K562 (cell line): ENCODE data around the gene ELP5. TPM values are rescaled to one million over a fixed set of nuclear protein-coding genes. Genes with fewer than 3 reads are reported as not detected.

ENCODE experiments used
- ILK ChIP-seq: fragments of 450-650 bp; IDR thresholded peaks from 2 replicates; pipeline ENCODE4 v1.6.1; 2016; ENCODE audit warnings: missing genetic modification characterization, low read depth, mild to moderate bottlenecking, missing compliant biosample characterization, moderate library complexity, borderline replicate concordance
- KDM2B ChIP-seq: fragments of 250-450 bp; sonication (Bioruptor Pico); IDR thresholded peaks from 2 replicates; pipeline ENCODE4 v1.8.0; 2021; ENCODE audit warnings: mild to moderate bottlenecking, moderate library complexity
- SRSF1 ChIP-seq: fragments of 200-400 bp; formaldehyde crosslinking; IDR thresholded peaks from 2 replicates; pipeline ENCODE4 v1.6.1; 2017; ENCODE audit warnings: mild to moderate bottlenecking, low read depth, low read length, moderate library complexity
- ZBTB40 ChIP-seq, 2 experiments: fragments of 450-650 bp in 1 of 2; sonication (generic) in 1 of 2; formaldehyde crosslinking in 1 of 2; IDR thresholded peaks; 2 replicates each; pipeline versions ENCODE4 v1.7.1 to v1.9.0; 2016 to 2022; ENCODE audit warnings: inconsistent platforms in 1 of 2, mild to moderate bottlenecking in 1 of 2, missing genetic modification reagents in 1 of 2
- ZNF449 ChIP-seq: fragments of 250-450 bp; sonication (Bioruptor Pico); IDR thresholded peaks from 2 replicates; pipeline ENCODE4 v1.8.0; 2022; ENCODE audit warnings: moderate library complexity, mild to moderate bottlenecking, inconsistent platforms
- polyA plus RNA-seq, 8 experiments: library from polyadenylated mRNA; depleted of rRNA in 4 of 8; stranded (reverse) in 5 of 8; unstranded in 3 of 8; fragments of >200 nt; fragmentation: Nextera tagmentation in 2 of 8; fragmentation: Illumina TruSeq in 1 of 8; extraction: Ambion mirVana in 2 of 8; extraction: Trizol in 1 of 8; gene quantifications; 2 replicates each; pipeline versions ENCODE4 v1.2.1 to v1.2.3, GENCODE V29; 2011 to 2014; ENCODE audit warnings: inconsistent platforms in 1 of 8, missing spikeins in 1 of 8
- total RNA-seq, 7 experiments: library from RNA; depleted of rRNA in 6 of 7; stranded (reverse); fragments of >200 nt in 6 of 7; fragmentation: Illumina TruSeq in 2 of 7; extraction: Trizol in 2 of 7; gene quantifications; 2 replicates each; pipeline versions ENCODE4 v1.2.1 to v1.2.3, GENCODE V29; 2011 to 2021; ENCODE audit warnings: low replicate concordance in 1 of 7

ELP5 gene
- total and polyA plus RNA-seq, 9 of the 15 experiments (the other 6 are each of a cell fraction or from before 2014, with no cell fraction given), result 25.7 to 77.9 (median 52.9) TPM

DNA sequence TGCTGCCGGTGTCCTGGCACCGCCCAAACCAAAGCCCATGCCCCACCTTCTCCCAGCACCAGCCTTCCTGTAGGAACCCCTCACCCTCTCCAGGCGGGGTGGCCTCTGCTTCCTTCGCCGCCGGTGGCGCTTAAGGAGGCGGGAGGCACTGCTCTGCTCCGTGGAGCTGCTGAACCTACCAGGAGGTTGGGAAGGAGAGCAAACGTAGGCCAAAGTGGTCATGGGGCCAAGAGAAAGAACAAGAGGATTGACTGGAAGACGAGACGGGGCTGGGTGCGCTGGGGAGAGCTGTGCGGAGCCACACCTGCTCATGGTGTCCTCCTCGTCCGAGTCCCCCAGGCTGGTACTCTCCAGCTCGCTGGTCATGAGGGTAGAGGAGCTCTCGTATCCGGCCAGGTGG, 22.5 kb upstream of the ELP5 start (continued):
- TF ChIP-seq ZBTB40 (IDR thresholded peaks at IDR 0.05) (no peak), ZBTB40 (CRISPR knock-in tag; IDR thresholded peaks at IDR 0.05) (no peak), SRSF1 (no peak), ILK (tag) (no peak), ZNF449 (CRISPR knock-in tag) (no peak), KDM2B (no peak)
